A673 (cell line): Measurements from ENCODE around the gene EXOC3. TPM values are rescaled to one million over a fixed set of nuclear protein-coding genes. Genes with fewer than 3 reads are reported as not detected.
A peak's percentile ranks its signal among the peaks of the same experiment; 100 is the strongest.

Experiments
- BruUV-seq: library from RNA; stranded (reverse); fragments of 400-500 nt; replicated peaks from 2 replicates; lab custom pipeline; 2021; lab: Mats Ljungman, UMichigan
- CTCF ChIA-PET: fragments of 300-600 bp; sonication (Branson Sonifier 250); formaldehyde crosslinking; loops from one replicate; lab custom pipeline; 2022; ENCODE audit warnings: antibody characterized with exemption; lab: Charles Lee
- POLR2A ChIA-PET: fragments of 300-600 bp; sonication (Branson Sonifier 250); formaldehyde crosslinking; loops from one replicate; lab custom pipeline; 2022; ENCODE audit warnings: antibody characterized with exemption; ENCODE audit not compliant: low non-redundant PET; lab: Charles Lee
- DNase-seq: peaks from one replicate; pipeline ENCODE4 v3.0.0-alpha.2; 2015; ENCODE audit warnings: low spot score
- H3K27ac ChIP-seq: fragments of 200-600 bp; sonication (generic); 2 replicates; pipeline ENCODE4 v1.5.1; 2016; ENCODE audit warnings: mixed run types, low read depth, mild to moderate bottlenecking, mixed read lengths, antibody characterized with exemption, low read length; ENCODE audit not compliant: poor library complexity, severe bottlenecking
- H3K27me3 ChIP-seq: fragments of 200-600 bp; sonication (generic); replicated peaks from 2 replicates; pipeline ENCODE4 v1.6.1; 2017; ENCODE audit warnings: mixed run types, low read depth, mild to moderate bottlenecking, mixed read lengths, antibody characterized with exemption, low read length; ENCODE audit not compliant: insufficient read depth, poor library complexity
- H3K36me3 ChIP-seq: fragments of 200-600 bp; sonication (generic); 2 replicates; pipeline ENCODE4 v1.6.1; 2016; ENCODE audit warnings: mixed run types, mild to moderate bottlenecking, mixed read lengths, antibody characterized with exemption, low read length; ENCODE audit not compliant: insufficient read depth, poor library complexity, severe bottlenecking
- H3K4me1 ChIP-seq: fragments of 200-600 bp; sonication (generic); 2 replicates; pipeline ENCODE4 v1.6.1; 2017; ENCODE audit warnings: mixed run types, mild to moderate bottlenecking, mixed read lengths, antibody characterized with exemption, low read length; ENCODE audit not compliant: insufficient read depth, poor library complexity, severe bottlenecking
- H3K4me3 ChIP-seq: fragments of 200-600 bp; sonication (generic); 2 replicates; pipeline ENCODE4 v1.5.1; 2016; ENCODE audit warnings: low read depth, mixed run types, mild to moderate bottlenecking, mixed read lengths, low read length; ENCODE audit not compliant: poor library complexity, severe bottlenecking
- H3K9me3 ChIP-seq: fragments of 200-600 bp; sonication (generic); 2 replicates; pipeline ENCODE4 v1.6.1; 2016; ENCODE audit warnings: mixed run types, low read depth, mild to moderate bottlenecking, mixed read lengths, antibody characterized with exemption, low read length; ENCODE audit not compliant: poor library complexity, severe bottlenecking
- CTCF ChIP-seq: fragments of 300-800, 200-600 bp; sonication (generic); conservative IDR thresholded peaks from 2 replicates; pipeline ENCODE4 v1.5.1; 2017; ENCODE audit warnings: low read depth, mild to moderate bottlenecking, antibody characterized with exemption, low read length, moderate library complexity, mixed read lengths
- EZH2 ChIP-seq: fragments of 200-600 bp; sonication (generic); IDR thresholded peaks from 2 replicates; pipeline ENCODE4 v1.6.1; 2017; ENCODE audit warnings: borderline replicate concordance, low read depth, mild to moderate bottlenecking, mixed read lengths, antibody characterized with exemption, low read length; ENCODE audit not compliant: poor library complexity, severe bottlenecking
- intact Hi-C: fragments of 100-400 bp; cut with micrococcal nuclease; formaldehyde crosslinking; loops from one replicate; pipeline ENCODE4 v1.10.0; 2022; ENCODE audit not compliant: unreplicated experiment
- total RNA-seq: library from RNA; stranded (reverse); gene quantifications from 2 replicates; pipeline ENCODE4 v1.2.3, GENCODE V29; 2021

The EXOC3 gene
- total RNA-seq, 1 experiment from 2014 or later: 46.7 TPM

- H3K4me3 ChIP-seq: no peak overlapping the region
- intact Hi-C loops: no loop called here
- ChIA-PET POLR2A (no interaction called here), CTCF (no interaction called here)
- no peak overlapping the region for H3K27ac ChIP-seq
- DNase-seq: no peak
- H3K4me1 ChIP-seq: peaks cover 8% of the 10 kb centered on the region
- H3K36me3 ChIP-seq: no peaks in the 10 kb centered on the region
- TF ChIP-seq CTCF (no peak), EZH2 (no peak)
- H3K9me3 ChIP-seq: no peaks in the 10 kb centered on the region
- no peaks in the 10 kb centered on the region for H3K27me3 ChIP-seq
- no TSS peak for BruUV-seq
Observed at GRCh38 chr5:510521-510920, 67.5 kb downstream of the EXOC3 start.

GRCh38 chr5:511476-511875 lies 68.5 kb downstream of the EXOC3 start:
- no peak for TF ChIP-seq CTCF
- no peak for TF ChIP-seq EZH2
- Histone ChIP-seq H3K36me3 (no peaks in the 10 kb centered on the region), H3K27ac (no peak overlapping the region), H3K4me3 (no peak overlapping the region), H3K27me3 (no peaks in the 10 kb centered on the region), H3K9me3 (no peaks in the 10 kb centered on the region), H3K4me1 (peaks cover 8% of the 10 kb centered on the region)
- no peak for DNase-seq
- POLR2A ChIA-PET: no interaction called here
- intact Hi-C loops: no loop called here
- no TSS peak for BruUV-seq
- CTCF ChIA-PET: no interaction called here

GRCh38 chr5:513216-514100 lies 70.5 kb downstream of the EXOC3 start:
- Histone ChIP-seq H3K27me3 (no peaks in the 10 kb centered on the region), H3K9me3 (no peaks in the 10 kb centered on the region), H3K4me1 (peaks cover 8% of the 10 kb centered on the region), H3K27ac (no peak overlapping the region), H3K36me3 (no peaks in the 10 kb centered on the region), H3K4me3 (no peak overlapping the region)
- BruUV-seq: no TSS peak
- intact Hi-C loops: no loop called here
- DNase-seq: peak; percentile 32
- CTCF ChIA-PET: no interaction called here
- POLR2A ChIA-PET: no interaction called here
- TF ChIP-seq EZH2: no peak
- no peak for TF ChIP-seq CTCF
